Measurements from ENCODE around the gene THOP1.
"Not testable (repeated sequence)": the region's sequence is repeated elsewhere in the genome, so short reads cannot be mapped to it uniquely, and the experiment has no call there.

THOP1 gene

DNA sequence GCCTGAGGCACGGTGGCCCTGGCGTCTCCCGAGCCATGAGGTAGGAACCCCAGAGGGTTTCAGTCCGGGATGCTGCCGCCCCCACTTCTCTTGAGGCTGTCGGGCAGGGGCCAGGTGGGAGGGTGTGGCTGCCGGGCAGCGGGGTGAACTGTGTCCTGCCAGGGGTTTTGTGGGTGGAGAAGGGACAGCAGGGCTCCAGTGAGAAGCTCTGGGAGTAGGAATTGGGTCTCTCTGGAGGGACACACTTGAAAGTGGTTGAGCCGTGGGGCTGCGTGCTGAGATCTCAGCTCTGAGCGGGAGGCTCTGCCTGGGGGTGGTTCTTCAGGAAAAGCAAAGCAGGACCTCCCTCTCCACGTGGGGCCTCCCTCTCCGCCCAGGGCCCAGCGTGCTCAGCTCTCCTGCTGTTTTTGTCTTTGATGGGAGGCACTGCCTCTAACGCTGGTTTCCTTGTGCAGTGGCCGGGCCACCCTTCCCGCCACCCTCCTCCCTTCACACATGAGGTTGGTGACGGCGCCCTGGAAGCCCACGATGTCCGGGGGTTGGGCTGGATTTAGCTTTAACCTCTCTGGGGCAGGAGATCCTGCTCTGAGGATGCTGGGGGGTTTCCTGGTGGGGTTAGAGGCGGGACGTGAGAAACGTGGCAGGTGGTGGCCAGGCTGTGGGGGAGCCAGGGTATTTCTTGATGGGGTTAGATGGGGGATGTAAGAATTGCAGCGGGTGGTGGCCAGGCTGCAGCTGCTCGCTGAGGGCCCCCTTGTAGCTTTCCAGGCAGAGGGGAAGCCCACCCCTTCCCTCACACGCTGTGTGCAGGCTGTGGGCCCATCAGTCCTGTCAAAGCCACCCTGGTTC lies 19.1 kb downstream of the THOP1 start:
- DNase-seq: no peak

DNA sequence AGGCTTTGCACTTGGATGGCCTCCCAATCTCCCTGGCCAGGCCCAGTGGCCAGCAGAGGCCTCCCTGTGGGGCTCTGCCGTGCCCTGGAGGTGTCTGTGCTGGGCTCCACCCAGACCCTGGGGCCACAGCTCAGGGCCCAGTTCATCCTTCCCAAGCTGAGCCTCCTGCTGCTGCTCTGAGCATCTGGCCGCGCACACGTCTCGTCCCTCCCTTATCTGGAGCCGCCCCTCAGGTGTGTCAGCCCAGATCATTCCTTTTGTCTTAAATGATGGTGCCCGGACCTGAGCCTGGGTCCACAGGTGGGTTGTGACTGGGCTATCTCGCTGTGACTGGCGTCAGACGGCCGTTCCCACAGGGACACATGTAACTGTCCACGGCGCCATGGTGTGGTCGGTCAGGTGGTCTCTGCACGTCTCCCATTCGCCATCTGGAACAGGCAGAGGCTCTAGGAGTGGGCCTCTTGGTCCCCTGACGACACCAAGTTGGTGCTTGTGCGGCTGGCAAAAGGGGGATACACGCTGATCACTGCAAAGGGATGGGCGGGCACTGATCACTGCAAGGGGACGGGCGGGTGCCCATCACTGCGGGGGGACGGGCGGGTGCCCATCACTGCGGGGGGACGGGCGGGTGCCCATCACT lies 20.1 kb downstream of the THOP1 start:
- DNase-seq: no peak

DNA sequence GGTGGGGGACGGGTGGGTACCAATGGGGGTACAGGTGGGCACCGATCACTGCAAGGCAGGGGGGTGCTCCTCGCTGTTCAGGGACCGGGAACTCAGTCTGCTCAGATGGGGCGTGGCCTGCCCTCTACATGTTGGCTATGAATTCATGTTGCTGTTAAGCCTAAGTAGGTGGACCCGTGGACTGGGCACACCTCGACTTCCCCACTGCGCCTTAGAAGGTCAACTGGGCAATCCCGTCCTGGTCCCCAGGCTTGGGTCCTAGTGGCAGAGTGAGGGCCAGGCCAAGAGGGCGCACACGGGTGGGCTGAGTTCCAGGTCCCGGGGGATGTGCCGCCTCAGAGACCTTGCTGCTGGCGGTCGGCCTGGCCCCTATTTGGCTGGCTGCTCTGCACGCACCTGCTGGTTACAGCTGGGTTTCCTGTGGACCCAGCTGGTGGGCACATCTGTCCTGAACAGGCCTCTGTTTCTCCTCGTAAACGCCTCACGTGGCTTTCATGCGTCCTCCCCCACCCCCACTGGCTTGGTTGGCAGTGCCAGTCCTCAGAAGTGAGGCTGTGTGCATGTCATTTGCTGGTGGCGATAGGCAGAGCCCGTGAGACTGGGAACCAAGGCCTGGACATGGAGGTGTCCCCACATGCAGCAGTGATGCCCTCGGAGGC lies 20.8 kb downstream of the THOP1 start:
- DNase-seq: no peak

DNA sequence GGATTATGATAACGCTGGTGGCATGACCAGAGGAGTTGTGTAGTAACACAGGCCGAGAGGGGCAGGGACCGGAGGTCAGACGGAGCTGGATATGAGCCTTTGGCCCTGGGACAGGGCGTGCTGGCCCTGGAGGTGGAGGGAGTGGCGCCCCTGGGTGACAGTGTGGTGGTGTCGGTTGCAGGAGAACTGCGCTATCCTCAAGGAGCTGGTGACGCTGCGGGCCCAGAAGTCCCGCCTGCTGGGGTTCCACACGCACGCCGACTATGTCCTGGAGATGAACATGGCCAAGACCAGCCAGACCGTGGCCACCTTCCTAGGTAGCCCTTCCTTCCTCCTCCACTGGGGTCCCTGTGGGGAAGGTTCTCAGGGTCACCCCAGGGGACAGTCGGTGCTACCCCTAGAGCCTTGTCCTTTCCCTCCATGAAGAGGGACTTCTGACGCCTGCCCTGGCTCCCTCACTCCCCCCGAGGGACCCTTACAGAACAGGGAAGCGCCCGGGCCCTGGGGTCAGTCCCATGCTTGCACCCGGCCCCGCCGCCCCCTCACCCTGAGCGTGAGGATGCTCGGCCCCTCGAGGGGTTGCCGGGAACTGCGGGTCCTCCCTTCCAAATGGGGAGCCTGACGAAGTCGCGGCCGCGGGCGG lies 21.6 kb downstream of the THOP1 start:
- no peak for DNase-seq

DNA sequence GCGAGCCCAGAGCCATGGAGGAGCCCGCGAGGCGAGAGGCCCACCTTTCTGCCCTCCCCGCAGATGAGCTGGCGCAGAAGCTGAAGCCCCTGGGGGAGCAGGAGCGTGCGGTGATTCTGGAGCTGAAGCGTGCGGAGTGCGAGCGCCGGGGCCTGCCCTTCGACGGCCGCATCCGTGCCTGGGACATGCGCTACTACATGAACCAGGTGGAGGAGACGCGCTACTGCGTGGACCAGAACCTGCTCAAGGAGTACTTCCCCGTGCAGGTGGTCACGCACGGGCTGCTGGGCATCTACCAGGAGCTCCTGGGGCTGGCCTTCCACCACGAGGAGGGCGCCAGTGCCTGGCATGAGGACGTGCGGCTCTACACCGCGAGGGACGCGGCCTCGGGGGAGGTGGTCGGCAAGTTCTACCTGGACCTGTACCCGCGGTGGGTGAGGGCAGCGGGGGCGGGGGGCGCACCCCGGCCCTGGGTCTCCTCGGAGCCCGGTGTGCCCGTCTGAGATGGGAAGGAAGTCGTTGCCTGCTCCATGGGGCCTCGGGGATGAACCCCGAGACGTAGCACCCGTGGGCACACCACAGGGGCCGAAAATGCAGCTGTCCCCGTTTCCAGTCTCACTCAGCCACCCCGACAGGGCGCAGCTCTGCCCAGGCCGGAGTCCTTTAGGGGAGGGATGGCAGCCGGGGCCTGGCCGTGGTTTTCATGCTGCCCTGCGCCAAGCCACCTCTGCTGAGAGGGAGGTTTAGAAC lies 22.3 kb downstream of the THOP1 start:
- no peak for DNase-seq

DNA sequence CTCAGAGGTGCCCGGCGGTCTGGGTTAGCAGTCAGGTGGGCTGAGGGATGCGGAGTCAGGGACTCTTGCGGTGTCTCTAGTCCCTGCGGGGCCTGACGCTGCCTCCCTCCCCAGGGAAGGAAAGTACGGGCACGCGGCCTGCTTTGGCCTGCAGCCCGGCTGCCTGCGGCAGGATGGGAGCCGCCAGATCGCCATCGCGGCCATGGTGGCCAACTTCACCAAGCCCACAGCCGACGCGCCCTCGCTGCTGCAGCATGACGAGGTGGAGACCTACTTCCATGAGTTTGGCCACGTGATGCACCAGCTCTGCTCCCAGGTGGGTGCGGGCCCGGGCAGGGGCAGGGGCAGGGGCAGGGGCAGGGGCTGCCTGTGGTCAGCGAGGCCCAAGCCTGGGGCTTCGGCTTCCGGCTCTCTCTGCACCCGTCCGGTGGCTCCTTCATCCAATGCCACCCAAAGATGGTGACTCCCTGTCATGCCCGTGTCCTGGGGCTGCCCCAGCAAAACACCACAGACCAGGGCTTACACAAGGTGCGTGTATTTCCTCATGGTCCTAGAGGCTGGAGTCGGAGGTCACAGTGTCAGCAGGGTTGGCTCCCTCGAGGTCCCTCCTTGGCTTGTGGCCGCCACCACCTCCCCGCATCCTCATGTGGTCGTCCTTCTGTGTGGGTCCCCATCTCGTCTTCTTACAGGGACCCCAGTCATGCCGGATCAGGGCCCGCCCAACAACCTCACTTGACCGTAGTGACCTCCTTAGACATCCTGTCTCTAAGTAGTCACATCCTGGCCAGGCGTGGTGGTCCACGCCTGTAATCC lies 23.0 kb downstream of the THOP1 start:
- DNase-seq: no peak

DNA sequence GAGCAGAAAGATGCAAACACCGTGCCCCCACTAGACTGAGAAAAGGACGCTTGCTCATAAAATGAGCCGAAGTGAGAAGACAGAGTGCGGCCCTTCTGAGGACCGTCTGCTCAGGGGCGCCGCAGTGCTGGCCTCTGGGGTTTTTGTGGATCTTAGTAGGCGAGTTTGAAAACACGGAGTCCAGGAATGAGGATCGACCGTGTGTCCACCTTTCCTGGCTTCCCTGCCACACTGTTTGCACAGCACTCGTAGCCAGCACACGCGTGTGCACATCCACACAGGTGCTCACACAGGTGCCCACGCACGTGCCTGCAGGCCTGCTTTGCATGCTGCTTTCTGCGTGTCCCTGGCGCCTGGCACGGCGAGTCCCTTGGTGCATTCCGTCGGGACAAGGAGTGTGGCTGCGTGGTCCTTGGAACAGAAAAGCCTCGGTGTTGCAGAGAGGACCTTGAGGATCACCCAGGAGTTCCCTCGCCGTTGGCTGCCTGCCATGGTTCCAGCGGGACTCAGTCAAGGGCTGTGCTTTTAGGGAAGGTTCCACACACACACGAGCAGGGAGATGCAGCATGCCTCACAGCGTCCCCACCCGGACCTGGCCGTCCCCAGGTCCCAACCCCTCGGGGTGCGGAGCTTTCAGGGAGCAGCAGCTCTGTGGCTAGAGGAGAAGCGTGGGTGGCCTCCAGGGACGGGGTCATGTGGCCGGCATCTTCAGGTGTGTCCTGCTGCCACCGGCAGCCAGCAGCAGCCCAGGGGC lies 24.3 kb downstream of the THOP1 start:
- DNase-seq: no peak

DNA sequence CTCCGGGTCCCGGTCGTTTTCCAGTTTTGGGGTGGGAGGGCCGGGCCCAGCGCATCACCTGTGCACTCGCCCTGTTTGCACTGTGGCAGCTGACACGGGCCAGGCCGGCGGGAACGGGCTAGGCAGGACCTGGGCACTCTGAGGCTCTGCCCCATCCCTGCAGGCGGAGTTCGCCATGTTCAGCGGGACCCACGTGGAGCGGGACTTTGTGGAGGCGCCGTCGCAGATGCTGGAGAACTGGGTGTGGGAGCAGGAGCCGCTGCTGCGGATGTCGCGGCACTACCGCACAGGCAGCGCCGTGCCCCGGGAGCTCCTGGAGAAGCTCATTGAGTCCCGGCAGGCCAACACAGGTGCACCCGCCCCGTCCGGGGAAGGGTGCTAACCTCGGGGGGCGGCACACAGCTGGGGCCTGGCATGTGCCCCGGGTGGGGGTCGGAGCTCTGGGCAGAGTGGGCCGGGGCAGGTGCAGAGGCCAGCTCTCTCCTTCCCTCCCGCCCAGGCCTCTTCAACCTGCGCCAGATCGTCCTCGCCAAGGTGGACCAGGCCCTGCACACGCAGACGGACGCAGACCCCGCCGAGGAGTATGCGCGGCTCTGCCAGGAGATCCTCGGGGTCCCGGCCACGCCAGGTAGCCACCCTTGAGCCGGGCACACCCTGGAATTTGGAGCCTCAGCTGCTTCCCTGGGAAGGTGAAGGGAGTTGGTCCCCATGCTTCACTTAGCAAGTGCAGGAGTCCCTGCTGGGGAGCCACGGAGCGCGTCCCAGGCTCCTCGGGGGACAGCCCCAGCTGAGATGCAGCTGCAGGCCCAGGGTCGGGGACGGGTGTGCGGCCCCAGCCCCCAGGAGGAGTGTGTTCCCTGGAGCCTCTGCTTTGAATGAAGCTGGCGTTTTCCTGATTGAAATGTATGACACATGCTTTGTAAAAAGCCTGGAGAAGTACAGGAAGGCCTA lies 25.1 kb downstream of the THOP1 start:
- no peak for DNase-seq

DNA sequence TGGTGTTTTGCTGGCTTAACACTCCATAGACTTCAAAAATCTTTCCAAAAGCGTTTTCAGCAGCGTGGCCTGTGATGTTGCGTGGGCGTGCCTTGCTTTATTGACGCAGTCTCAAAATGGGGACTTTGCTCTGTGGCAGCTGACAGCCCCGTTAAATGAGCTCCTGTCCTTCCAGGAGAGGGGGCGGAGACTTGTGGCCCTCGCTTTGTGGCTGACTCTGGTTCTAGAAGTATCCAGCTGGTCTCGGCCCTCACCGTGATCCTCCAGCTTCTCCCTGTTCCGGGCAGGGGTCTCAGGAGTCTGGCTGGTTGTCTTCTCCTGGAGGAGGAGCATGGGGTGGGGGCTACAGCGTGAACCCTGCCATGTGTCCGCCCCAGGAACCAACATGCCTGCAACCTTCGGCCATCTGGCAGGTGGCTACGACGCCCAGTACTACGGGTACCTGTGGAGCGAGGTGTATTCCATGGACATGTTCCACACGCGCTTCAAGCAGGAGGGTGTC lies 26.0 kb downstream of the THOP1 start:
- DNase-seq: no peak

DNA sequence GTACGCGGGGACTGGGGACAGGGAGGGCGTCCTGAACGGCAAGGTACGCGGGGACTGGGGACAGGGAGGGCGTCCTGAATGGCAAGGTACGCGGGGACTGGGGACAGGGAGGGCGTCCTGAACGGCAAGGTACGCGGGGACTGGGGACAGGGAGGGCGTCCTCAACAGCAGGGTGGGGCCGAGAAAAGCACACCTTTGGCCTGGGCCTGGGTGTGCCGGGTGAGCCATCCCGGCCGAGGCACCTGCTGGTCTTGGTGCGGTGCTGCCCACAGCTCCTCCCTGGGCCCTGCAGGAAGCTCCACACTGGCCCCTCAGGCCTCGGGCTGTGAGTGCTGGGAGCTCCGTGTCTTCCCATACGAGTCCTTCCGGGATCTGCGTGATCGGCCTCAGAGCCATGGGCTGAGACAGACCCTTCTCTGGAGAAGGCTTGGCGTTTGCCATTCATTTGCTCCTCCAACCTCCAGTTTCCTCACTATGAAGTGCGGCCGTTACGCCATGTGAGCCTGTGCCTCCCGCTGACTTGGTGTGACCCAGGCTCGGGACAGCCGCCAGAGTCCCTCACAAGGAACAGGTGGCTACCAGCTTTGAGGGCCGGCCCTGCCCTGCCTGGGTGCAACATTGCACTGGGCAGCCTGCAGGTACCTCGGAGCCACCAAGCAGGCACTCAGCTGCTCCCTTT lies 26.6 kb downstream of the THOP1 start:
- no peak for DNase-seq

DNA sequence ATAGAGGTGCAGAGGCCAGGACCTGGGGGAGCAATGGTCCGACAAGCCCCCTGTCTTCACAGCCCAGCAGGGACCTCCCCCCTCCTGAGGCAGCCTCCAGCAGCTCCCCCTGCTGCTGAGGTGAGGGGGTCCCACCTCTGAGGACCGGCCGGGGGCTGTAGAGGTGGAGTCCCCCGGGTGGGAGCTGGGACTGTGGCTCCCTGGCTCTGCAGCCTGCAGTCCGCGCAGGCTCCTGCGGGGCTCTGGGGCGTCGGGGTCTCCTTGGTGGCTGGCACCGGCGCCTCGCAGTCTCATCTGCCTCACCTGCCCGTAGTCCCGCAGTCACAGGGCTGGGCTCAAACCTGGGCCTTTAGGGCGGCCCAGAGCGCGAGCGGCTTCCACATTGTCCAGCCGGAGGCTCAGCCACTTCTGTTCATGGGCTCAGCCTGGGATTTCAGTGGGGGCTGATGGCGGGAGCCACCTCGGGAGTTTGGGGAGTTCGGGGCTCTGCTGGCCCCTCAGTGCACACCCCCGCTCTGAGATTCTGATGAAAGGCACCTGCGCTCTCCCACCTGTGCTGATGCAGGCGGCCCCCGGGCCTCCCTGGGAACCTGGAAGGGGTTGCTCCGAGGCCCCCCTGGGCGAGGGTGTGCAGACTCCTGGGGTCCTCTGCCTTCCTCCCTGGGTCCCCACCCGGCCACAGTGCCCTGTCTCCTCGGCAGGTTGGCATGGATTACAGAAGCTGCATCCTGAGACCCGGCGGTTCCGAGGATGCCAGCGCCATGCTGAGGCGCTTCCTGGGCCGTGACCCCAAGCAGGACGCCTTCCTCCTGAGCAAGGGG lies 27.3 kb downstream of the THOP1 start:
- no peak for DNase-seq

DNA sequence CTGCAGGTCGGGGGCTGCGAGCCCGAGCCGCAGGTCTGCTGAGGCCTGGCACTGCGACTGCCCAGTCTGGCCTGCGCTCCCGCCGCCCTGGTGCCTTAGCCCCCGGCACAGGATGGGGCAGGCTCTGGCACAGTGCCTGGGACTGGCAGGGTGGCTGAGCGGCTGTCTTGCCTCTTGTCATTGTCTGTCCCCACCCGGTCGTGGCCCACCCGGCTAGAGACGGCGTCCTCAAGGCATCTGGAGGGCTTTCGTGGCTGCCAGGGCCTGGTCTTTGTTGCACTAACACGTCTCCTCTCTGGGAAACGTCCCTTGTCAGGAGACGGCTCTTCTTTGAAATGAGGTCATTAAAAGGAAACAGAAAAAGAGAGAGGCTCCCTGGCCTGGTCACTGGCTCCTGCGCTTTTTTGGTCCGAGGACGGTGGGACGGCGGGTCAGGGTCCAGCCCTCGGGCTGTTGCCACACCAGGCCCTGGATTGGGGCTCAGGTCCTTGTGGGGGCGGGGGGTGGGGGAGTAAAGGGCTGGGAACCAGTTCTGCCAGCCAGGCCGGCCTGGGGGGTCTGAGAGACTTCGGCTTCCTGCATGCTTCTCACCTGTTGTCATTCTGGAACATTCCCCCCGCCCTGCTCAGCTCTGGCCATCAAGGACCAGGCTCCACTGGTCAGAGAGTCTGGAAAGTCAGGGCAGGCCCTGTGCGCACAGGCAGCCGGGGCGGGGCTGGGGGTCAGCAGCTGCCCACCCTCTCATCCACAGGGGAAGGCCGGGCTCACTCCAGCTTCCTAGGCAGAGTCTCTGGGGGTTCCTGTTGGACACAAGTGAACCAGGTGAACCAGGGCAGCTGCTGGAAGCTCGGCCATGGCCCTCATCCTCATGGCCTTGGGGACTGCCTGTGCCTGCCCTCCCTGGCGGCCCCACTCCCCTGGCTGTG lies 28.2 kb downstream of the THOP1 start:
- DNase-seq: no peak

DNA sequence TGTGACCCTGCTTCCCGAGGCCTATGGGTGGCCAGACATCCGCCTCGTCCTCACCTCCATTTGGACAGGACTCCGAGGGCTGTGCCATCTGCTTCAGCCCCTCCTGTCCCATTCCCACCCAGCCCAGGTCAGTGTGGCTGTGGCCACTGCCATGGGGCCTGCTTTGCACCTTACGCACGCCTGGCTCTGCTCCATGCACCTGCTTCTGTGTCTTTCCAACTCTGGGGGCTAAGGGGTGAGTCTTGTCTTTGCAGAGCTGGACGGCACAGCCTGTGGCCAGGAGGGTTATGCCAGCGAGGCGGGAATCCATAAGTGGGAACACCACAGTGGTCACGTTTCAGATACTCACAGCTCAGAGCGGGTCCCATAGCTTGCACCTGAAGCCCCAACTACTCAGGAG lies 29.1 kb downstream of the THOP1 start:
- DNase-seq: no peak

DNA sequence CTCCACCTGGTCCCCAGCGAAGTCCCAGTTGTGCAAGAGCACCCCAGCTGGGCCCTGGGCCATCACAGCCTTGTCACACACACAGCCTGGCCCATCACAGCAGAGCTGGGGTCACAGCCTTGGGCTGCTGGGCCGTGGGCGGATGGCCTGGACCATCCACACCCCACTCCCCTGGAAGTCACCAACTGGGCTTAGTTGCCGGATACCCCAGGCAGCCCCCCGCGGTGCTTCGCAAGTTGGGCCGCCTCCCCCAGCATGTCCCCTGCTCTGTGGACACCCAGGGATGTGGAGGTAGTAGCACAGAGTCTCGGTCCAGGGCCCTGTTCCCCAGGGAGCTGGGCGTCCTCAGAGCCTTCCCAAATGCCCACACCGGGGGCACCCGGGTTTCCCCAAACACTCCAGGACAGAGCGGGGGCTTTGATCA lies 29.9 kb downstream of the THOP1 start:
- no peak for DNase-seq

DNA sequence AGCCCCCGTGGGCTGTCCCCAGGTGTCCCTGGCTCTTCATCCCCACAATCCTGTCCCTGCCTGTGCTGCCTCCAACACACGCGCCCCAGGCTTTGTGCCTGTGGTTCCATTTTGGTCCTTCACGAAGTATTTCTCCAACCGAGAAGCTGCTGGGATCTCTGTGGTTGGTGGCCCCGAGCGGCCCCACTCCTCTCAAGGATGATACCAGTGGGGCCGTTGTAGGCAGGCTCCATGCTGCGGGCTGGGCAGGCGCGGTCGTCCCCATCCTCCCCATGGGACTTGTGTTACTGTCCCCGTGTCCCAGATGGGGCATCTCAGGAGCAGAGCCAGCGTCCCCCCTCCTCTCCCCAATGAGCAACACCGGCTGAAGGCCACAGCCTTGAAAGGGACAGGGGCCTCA lies 30.6 kb downstream of the THOP1 start:
- no peak for DNase-seq

DNA sequence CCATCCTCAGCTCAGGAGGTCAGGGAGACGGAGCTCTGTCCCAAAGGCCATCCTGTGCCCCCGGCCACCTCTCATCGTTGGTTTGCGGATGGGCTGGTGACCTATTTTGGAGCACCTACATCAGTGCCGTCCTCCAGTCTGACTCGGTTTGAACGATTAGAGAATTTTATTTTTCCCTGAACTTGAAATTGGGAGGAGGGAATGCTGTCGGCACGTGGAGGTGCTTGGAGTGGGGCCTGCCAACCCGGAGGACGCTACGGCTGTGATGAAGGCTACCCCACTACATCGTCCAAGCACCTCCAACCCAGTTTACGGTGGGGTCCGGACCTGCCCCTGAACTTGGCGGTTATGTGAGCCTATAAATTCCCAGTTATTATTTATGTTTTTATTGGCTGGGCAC lies 31.3 kb downstream of the THOP1 start:
- no peak for DNase-seq

DNA sequence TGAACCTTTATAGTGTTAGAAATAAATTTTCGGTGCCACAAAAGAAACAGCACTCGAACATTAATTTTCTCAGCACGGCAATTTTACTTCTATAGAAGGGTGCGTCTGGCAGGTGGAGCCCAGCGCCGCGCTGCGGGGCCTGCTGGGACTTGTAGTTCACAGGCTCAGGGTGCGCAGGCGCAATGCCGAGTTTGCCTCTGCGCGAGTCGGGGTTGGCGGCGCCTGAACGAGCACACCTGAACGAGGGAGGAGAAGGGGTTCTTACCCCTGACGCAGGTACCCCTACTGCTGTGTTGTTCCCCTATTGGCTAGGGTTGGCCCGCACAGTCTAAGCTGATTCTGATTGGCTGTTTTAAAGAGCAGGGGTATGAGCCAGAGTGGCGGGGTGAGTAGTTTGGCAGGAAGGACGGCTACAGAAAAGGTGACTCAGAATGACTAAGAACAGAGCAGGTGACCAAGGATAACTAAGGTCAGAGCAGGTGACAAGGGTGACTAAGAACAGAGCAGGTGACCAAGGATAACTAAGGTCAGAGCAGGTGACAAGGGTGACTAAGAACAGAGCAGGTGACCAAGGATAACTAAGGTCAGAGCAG lies 32.0 kb downstream of the THOP1 start:
- DNase-seq: not testable (repeated sequence)

Data from Kasumi-1 (cell line).